M059J (cell line): ENCODE results near the gene MLNR. TPM values are rescaled to one million over a fixed set of nuclear protein-coding genes. Genes with fewer than 3 reads are reported as not detected.

Experiments
- DNase-seq: peaks from one replicate; pipeline ENCODE4 v3.0.0-alpha.2; 2012; ENCODE audit warnings: low read depth
- total RNA-seq: library from RNA; depleted of rRNA; stranded (reverse); fragments of >200 nt; shearing (Covaris generic); gene quantifications from 2 replicates; pipeline ENCODE4 v1.2.3, GENCODE V29; 2014; rRNA removed

The MLNR gene
- not detected in 2 replicates for total RNA-seq

DNA sequence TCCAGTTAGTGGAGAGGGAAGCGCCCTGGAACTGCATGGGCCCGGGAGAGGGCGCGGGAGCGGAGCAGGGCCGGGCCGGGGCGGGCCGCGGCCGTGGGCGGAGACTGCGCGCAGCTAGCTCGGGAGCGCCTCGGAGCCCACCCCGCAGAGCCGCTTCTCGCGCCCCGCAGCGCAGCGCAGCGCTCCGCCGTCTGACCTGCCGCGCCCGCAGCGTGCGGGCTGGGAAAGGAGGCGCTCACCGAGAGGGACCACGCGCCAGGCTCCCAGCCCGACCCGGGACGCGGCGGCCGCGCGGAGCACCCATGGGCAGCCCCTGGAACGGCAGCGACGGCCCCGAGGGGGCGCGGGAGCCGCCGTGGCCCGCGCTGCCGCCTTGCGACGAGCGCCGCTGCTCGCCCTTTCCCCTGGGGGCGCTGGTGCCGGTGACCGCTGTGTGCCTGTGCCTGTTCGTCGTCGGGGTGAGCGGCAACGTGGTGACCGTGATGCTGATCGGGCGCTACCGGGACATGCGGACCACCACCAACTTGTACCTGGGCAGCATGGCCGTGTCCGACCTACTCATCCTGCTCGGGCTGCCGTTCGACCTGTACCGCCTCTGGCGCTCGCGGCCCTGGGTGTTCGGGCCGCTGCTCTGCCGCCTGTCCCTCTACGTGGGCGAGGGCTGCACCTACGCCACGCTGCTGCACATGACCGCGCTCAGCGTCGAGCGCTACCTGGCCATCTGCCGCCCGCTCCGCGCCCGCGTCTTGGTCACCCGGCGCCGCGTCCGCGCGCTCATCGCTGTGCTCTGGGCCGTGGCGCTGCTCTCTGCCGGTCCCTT is at the start of gene MLNR:
MLNR (plus strand) TSS at position 303 of the 820 bp plus-strand sequence; CDS start at position 303, 0 bp downstream.
- DNase-seq = no peak

GRCh38 chr13:49171359-49171758 is 48.8 kb upstream of the MLNR start:
- DNase-seq = no peak

GRCh38 chr13:49183672-49184325 is 36.3 kb upstream of the MLNR start:
- no peak for DNase-seq

DNA sequence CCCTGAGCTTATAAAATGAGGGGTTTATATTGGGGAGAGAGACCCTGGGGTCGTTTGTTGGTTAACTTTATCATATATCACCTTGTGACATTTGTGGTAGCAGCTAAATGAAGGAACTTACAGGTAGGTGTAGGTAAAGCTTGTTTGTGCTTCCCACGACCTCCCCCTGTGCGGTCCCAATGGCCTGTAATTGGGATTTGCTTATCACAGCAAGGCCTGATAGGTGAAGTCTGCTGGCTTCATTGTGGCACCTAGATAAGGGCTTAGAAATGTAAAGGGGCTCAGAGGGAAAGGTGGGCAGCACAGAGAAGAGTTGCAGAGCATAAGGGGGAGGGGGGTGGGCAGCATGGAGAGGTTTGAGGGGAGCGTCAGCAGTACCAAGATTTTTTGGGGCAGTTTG is 35.5 kb upstream of the MLNR start:
- no peak for DNase-seq

GRCh38 chr13:49185264-49185663 is 34.9 kb upstream of the MLNR start:
- DNase-seq = no peak

- DNase-seq = no peak
Observed at GRCh38 chr13:49190901-49191300, 29.2 kb upstream of the MLNR start.

DNA sequence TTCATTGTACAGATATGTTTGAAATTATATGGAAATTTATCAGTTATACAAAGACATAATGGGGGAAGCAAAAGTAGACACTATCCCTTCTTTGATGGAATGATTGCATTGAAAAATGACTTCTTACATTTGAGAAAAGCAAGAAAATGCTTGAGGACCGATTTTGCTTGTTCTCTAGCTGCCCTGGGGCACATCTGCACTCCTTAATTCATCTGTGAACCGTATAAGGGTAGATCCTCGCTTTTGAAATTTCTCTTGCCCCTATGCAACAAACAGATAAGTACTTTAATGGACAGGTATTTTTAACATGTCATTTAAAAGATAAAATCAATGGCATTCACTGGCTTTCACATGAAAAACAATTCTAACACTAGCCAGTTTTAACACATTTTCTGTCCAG is 13.5 kb upstream of the MLNR start:
- DNase-seq = no peak

DNA sequence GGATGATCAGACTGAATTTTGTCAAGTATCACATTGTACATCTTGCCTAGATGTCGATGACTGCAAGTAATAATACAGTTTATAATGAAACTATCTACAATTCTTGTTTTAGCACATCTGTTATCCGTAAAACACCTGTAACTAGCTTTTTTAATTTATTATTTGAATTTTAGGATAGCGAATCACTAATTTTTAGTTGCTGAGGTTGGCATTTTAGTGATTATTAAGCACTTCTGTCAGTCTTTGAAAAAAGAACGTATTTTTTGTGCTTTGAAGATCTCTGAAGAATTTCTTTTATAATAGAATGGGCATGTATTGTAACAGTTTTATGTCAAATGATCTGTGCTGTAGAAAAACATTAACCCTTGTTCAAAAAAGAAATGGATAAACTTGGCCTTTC is 11.5 kb upstream of the MLNR start:
- no peak for DNase-seq

DNA sequence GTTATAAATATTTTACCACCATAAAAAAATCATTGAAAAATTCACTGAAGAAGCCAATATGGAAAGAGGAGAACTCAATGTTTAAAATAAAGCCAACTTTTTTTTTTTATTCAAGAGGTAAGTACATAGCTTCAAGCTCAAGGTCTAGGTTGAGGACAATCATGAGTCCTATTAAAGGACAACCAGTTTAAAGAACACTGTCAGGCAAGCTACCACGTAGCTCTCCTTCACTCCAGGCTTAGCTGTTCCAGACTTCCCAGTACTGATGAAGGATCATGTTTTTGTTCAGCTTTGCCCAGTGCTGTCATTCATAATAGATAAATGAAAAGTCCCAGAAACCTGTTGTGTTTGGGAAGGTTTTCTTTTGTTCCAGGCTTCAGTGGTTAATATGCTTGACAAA is 10.0 kb upstream of the MLNR start:
- no peak for DNase-seq

DNA sequence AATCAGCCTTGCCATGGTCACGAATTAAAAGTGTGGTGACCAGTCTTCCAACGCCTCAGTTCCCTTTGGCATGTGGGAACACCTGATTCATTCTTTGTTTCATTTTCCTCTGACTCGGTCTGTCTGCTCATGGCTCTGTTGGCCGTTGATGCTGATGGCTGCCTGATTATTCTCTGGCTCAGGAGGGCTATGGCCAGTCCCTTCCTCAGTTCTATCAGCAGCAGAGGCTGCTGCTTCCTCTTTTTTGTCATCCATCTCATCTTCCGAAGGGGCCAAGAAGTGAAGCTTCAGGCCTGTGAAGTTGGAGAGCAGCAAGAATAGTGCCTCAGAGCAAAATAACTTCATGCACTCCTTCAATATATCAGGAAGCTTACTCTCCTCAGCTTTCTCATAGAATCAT is 9.5 kb upstream of the MLNR start:
- no peak for DNase-seq

- no peak for DNase-seq
Observed at GRCh38 chr13:49213539-49213938, 6.6 kb upstream of the MLNR start.

- DNase-seq = no peak
Observed at GRCh38 chr13:49213997-49214916, 5.9 kb upstream of the MLNR start.

DNA sequence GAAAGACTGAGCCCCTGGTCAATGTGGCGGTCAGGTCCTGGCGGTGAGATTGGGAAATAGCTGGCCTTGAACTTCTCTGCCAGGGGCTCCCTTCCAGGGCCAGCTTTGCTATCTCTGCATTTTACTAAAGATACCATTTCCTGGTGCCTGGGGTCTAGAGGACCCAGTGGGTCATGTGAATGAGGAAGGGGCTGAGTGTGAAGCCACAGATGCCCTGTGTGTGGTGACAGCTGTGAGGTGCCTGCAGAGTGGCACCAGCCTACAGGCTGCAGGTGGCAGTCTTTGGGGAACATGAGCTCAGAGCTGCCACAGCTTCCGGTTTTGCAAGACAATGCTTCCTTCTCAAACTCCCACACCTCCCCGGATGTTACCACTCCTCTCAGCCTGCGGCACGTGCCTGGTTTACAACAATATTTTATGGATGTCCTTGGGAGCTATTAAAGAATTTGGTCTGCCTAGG is 5.2 kb upstream of the MLNR start:
- DNase-seq = peak; percentile 13

- no peak for DNase-seq
Observed at GRCh38 chr13:49216334-49216733, 3.8 kb upstream of the MLNR start.

DNA sequence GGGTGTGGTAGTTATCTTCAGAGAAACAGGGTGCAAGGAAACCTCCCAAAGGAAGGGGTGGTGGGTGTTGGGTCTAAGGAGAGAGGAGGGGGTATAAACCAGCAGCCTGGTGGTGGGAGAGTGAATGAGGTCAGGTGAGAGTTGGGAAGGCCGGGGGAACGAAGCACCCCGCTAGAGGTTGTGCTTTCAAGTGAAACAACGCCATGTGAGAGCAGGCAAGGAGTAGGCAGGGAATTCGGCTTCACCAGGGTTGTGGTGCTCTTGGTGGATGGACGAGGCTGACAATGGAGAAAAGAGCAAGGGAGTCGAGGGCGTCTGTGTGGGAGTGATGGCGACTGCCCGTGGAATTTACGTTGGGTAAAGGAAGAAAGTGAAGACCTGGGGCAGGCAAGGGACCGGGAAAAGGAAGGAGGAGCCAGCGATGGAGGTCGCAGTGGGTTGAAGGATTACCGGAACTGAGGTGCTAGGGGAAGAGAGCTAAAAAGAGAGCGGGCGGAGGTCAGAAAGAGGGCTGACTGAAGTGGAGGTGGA is 2.1 kb upstream of the MLNR start:
- DNase-seq = no peak

GRCh38 chr13:49218493-49219051 is 1.6 kb upstream of the MLNR start:
- DNase-seq = no peak

GRCh38 chr13:49219647-49220035 is 497 bp upstream of the MLNR start:
- no peak for DNase-seq

DNA sequence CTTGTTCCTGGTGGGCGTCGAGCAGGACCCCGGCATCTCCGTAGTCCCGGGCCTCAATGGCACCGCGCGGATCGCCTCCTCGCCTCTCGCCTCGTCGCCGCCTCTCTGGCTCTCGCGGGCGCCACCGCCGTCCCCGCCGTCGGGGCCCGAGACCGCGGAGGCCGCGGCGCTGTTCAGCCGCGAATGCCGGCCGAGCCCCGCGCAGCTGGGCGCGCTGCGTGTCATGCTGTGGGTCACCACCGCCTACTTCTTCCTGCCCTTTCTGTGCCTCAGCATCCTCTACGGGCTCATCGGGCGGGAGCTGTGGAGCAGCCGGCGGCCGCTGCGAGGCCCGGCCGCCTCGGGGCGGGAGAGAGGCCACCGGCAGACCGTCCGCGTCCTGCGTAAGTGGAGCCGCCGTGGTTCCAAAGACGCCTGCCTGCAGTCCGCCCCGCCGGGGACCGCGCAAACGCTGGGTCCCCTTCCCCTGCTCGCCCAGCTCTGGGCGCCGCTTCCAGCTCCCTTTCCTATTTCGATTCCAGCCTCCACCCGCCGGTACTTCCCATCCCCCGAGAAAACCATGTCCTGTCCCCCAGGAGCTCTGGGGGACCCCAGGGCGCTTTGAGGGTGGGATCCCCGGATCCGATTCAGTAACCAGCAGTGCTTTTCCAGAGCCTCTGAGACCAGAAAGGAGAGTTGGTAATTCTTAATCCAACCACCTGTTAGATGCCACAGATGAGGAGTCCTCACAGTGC is 885 bp downstream of the MLNR start:
- no peak for DNase-seq

- DNase-seq = no peak
Observed at GRCh38 chr13:49221590-49221965, 1.4 kb downstream of the MLNR start.

DNA sequence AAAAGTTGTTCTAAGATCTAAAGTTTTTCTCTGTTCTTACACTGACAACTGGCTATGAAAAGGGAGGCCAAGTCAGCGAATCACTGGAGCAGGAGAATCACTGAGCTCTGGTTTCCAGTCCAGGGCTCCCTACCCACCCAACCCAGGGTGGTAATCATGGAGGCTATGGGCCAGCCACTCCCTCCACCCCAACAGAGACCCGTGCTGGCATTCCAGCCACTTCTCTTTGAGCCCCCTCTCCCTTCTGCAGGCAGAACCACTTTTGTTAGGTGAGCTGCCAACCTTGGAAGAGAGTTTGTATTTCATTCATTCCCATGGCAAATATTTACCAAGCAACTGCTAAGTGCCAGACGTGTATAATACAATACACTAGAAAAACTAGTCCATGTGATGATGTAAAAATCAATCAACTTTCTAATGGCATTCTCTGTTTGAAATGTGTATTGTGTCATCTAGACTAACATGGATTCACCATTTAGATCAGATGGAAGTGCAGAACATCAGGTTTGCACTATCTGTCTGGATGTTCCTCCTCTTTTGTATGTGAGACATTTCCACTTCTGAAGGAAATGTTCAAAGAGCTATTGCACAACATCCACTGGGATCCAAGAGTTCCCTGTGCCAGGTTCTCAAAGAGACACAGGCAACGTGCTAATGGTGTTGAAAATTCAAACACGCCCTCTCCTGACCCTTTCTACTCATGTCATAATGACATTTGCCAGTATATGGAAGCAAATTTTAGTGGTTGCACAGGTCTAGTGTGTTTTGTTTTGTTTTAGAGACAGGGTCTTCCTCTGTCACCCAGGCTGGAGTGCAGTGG is 5.3 kb downstream of the MLNR start:
- no peak for DNase-seq
